ENCODE results near the gene FDXR.

The FDXR gene

DNA sequence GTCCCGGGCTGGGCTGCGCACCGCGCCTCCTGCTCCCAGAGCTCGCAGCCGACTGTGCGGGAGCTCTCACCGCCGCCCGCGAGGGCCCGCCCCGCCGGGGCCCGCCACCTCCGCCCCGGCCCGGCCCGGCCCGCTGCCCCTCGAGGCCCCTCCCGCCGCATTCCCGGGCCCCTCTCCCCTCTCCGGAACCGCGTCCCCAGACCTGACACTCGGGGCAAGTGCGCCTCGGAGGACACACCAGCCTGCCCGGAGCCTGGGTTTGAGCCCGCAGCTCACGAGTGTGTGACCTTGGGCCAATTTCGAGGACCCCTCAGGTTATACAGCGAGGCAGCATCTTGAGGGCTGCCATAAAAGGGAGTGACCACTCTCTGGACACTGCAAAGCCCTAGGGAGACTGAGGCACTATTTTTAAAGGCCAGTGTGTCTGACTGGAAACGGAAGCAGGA lies 11.1 kb downstream of the FDXR start:
- H3K9me3 Mint-ChIP-seq: no peaks in the 10 kb centered on the region
- peak overlapping the region; percentile 39 for H3K4me3 Mint-ChIP-seq
- no peak overlapping the region for H3K27ac Mint-ChIP-seq
- DNase-seq (ENCODE audit: low spot score in 2 of 2) (no peak), ATAC-seq (ENCODE audit: low read depth) (no peak)
- peaks cover 16% of the 10 kb centered on the region for H3K27me3 Mint-ChIP-seq
- peaks cover 2% of the 10 kb centered on the region for H3K36me3 Mint-ChIP-seq
- peaks cover 5% of the 10 kb centered on the region for H3K4me1 Mint-ChIP-seq

DNA sequence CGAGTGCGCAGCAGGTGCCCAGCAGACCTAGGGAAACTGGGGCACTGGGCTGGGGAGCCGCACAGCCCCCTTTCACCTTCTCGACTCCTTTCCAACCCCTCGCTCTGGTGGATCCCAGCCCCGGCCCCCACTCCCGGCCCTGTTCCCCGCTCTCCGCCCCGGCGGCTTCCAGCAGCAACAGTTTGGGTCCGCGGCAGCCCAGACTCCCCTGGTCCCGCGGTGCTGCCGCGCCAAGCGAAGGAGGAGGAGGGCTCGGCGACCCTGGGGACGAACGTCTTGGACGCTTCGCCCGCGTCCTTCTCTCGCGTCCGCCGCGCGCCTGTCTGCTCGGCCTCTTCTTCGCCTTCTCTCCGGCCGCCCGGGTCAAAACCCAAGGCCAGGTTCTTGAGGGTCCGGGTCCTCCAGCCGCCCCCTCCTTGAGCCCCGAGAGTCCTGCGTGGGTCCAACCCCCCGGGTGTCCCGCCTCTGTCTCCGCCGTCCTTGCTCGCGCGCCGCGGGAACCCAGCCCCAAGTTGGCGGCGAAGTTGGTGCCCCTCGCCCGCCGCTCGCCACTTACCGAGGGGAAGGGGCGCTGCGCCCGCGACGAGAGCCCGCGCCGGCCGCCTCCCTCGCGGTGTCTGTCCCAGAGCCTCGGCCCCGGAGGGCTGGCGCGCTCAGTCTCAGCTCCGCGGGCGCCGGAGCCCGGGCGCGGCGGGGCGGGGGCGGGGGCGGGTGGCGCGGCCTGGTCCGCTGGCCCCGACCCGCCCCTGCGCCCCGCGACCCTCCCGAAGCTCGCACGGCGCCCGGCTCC lies 11.7 kb downstream of the FDXR start:
- Mint-ChIP-seq H3K4me3 (peak overlapping the region; percentile 64), H3K27me3 (peaks cover 19% of the 10 kb centered on the region), H3K4me1 (peaks cover 5% of the 10 kb centered on the region), H3K9me3 (no peaks in the 10 kb centered on the region), H3K36me3 (peaks cover 2% of the 10 kb centered on the region), H3K27ac (no peak overlapping the region)
- DNase-seq (ENCODE audit: low spot score in 2 of 2) (peak; percentile 21 to 41), ATAC-seq (ENCODE audit: low read depth) (no peak)

DNA sequence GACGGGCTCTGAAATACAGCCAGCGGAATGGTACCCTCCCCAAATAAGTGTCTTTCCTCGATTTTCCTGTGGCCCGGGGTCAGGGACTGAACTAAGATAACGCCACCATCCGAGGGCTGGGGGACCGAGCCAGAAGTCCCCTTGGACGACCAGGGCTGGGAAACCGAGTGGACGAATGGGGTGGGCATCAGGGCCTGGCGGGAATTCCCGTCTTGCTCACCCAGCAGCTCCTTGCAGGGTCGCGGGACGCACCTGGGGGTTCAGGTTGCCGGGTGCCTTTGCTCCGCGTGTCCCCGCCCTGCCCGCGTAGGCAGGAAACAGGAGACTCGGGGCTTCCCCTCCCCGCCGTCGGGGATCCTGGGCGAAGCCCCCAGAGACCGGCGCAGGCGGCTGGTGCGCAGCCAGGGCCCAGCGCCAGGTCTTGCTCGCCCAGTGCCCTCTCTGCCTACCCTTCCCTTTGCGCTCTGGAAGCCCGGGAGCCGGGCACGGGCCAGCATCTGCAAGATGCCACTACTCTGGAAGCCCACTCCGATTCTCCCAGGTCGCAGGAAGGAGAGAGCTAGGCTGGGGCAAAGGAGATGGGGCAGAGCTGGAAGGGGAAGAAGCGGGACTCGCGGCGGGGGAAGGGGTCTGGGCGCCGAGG lies 12.4 kb downstream of the FDXR start:
- H3K27me3 Mint-ChIP-seq: peaks cover 23% of the 10 kb centered on the region
- H3K4me3 Mint-ChIP-seq: peak overlapping the region; percentile 70
- ATAC-seq (ENCODE audit: low read depth) (peak; percentile 44), DNase-seq (ENCODE audit: low spot score in 2 of 2) (peak; percentile 36 to 52)
- H3K36me3 Mint-ChIP-seq: peaks cover 2% of the 10 kb centered on the region
- H3K27ac Mint-ChIP-seq: no peak overlapping the region
- no peaks in the 10 kb centered on the region for H3K9me3 Mint-ChIP-seq
- H3K4me1 Mint-ChIP-seq: peaks cover 5% of the 10 kb centered on the region

DNA sequence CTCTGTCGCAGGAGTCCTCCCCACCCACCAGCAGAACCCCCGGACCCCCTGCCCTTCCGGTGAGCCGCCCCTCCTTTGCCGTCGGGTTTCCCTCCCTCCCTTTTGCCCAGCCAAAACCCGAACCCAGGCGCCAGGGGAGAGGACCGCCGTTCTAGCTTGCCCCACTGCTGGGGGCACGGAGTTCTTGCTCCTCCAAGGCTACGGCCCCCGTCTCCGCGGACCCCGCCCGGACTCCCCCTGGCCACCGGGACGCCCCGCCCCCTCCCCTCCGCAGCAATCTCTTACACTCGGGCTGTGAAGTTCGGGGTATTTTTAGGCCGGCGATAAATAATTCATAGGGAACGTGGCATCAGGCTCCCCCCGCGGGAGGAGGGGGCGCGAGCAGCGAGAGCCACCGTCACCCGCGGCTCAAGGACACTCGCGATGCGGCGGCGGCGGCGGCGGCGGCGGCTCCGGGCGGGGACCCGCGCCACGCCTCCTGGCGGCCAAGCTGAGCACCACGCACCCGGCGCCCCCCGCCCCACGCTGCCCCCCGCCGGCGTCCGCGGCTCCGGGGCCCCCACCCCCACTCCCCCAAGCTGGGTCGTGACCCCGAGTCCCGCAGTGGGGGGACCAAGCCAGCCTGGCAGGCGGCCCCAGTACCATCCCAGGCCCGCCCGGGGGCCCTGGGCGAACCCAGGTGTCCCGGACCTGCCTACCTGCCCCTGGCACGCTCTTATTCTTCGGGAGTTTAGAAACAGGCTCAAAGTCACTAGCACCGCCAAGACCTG lies 13.2 kb downstream of the FDXR start, which contains the start of gene GRIN2C:
Gene GRIN2C, minus strand, starts transcription at position 427 of the 770 bp plus-strand sequence. CDS start 4,793 bp downstream, outside the sequence.
- H3K27me3 Mint-ChIP-seq: peaks cover 28% of the 10 kb centered on the region
- H3K36me3 Mint-ChIP-seq: peaks cover 2% of the 10 kb centered on the region
- no peak within 1 kb of the TSS for H3K27ac Mint-ChIP-seq
- peaks cover 5% of the 10 kb centered on the region for H3K4me1 Mint-ChIP-seq
- DNase-seq (ENCODE audit: low spot score in 2 of 2) (peak; percentile 39 to 59), ATAC-seq (ENCODE audit: low read depth) (peak; percentile 44)
- peak within 1 kb of the TSS; percentile 70 for H3K4me3 Mint-ChIP-seq
- H3K9me3 Mint-ChIP-seq: no peaks in the 10 kb centered on the region

DNA sequence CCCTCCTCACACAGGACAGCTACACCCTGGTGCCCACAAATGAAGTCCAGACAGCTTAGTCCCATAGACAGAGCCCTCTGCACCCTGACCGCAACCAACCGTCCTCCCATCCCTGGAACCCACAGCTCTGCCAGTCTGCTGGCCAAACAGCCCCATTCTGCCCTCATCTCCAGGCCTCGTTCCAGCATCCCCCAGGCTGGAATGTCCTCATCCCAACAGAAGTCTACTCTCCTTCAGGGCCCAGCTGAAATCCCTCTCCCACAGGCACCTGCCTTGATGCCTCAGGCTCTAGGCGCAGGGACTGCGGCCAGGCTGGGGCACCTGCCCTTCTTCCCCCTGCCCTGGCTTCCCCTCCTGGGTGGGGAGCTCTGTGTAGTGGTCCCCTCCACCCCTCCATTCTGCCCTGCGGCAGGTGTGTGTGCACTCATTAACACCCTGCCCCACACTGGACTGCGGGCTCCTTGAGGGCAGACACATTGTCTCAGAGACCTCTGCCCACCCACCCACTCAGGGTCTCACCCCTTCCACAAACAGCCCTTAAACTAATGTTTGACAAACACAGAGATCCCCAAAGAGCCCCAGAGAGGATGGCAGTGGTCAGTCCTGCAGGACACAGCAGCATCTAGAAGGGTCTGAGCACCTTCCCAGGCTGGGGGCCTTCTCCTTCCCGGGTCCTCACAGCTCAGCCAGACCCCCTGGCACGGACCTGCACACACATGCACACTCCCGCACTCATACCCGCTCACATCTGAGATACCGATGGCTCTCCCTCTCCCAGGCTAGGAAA lies 13.9 kb downstream of the FDXR start:
- Mint-ChIP-seq H3K4me3 (peak overlapping the region; percentile 43), H3K36me3 (peaks cover 2% of the 10 kb centered on the region), H3K4me1 (peaks cover 5% of the 10 kb centered on the region), H3K27me3 (peaks cover 36% of the 10 kb centered on the region), H3K27ac (no peak overlapping the region), H3K9me3 (no peaks in the 10 kb centered on the region)
- no peak for ATAC-seq (ENCODE audit: low read depth)
- DNase-seq (ENCODE audit: low spot score in 2 of 2): no peak

DNA sequence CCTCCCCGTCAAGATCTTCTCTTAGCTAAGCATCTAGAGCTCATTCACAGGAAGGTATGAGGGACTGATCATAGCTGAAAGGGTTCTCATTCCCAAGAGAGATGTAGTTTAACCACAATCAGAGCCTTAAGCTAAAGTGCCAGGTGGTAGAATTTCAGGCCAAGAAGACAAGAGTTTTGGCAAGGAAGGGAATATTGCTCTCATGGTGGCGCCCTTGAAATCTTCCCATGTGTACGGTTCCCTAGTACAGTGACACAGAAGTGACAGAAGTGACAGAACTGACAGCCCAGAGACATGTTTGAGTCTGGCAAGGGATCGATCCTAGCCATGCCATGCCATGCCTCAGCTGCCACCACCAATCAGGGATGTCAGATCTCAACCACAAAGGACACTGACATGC lies 15.6 kb downstream of the FDXR start:
- H3K4me3 Mint-ChIP-seq: no peak overlapping the region
- peaks cover 39% of the 10 kb centered on the region for H3K27me3 Mint-ChIP-seq
- no peak for DNase-seq (ENCODE audit: low spot score in 2 of 2)
- ATAC-seq (ENCODE audit: low read depth): no peak
- H3K27ac Mint-ChIP-seq: no peak overlapping the region
- H3K9me3 Mint-ChIP-seq: no peaks in the 10 kb centered on the region
- no peaks in the 10 kb centered on the region for H3K36me3 Mint-ChIP-seq
- peaks cover 7% of the 10 kb centered on the region for H3K4me1 Mint-ChIP-seq

DNA sequence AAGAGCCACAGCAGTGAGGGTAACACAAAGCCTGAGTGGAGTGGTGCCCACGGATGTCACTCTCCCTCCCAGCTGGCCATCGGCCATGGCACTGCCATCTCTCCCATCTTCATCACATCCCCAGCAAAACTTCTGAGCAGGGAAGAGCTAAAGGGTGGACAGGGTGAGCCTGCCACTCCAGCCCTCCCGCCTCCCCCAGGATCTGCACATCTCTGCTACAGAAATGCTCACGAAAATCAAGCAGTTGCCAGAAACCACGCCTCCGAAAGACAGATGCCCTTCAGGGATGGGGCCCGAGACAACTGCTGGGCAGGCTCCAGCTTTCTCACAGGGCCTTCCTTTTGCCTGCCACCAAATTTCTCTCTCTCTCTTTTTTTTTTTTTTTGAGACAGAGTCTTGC lies 16.7 kb downstream of the FDXR start:
- Mint-ChIP-seq H3K27me3 (peaks cover 37% of the 10 kb centered on the region), H3K4me3 (no peak overlapping the region), H3K4me1 (peaks cover 5% of the 10 kb centered on the region), H3K9me3 (no peaks in the 10 kb centered on the region), H3K36me3 (no peaks in the 10 kb centered on the region), H3K27ac (no peak overlapping the region)
- no peak for DNase-seq (ENCODE audit: low spot score in 2 of 2)
- no peak for ATAC-seq (ENCODE audit: low read depth)

DNA sequence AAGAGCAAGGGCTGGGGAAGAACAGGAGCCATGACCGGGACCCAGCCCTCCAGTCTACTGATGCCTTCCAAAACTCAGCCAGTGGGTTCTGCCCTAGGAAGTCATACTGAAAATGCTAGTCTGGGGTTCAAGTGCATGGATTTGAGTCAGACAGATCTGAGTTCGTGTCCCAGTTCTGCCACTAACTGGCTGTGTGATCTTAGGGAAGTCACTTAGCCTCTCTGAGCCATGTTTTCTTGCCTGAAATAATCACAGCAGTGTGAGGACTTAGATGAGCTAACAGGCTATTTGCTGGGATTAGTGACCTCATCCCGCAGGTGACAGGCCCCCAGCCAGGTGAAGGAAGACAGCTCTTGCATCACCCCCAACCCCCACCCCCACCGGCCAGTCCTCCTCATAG lies 17.5 kb downstream of the FDXR start:
- Mint-ChIP-seq H3K36me3 (no peaks in the 10 kb centered on the region), H3K4me3 (no peak overlapping the region), H3K4me1 (peaks cover 5% of the 10 kb centered on the region), H3K9me3 (no peaks in the 10 kb centered on the region), H3K27ac (no peak overlapping the region), H3K27me3 (peaks cover 42% of the 10 kb centered on the region)
- ATAC-seq (ENCODE audit: low read depth) (no peak), DNase-seq (ENCODE audit: low spot score in 2 of 2) (no peak)

DNA sequence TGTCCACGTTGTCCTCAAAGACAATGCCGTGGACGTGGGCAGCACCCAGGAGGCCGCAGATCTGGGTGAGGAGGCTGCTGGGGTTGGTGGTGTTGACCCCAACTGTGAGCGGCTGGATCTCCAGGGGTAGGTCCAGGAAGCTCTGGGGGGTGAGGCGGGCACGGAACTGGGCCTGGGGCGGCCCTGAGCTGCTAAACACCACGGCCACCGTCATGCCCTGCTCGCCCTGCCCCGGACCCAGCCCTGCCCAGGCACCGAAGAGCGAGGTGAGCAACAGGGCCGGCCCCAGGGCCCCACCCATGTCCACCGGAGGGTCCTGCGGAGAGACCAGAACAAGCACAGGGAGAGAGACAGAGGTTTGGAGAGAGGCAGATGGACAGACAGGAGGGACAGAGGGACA lies 18.0 kb downstream of the FDXR start:
- H3K4me1 Mint-ChIP-seq: peaks cover 5% of the 10 kb centered on the region
- no peak overlapping the region for H3K4me3 Mint-ChIP-seq
- H3K9me3 Mint-ChIP-seq: no peaks in the 10 kb centered on the region
- DNase-seq (ENCODE audit: low spot score in 2 of 2) (no peak), ATAC-seq (ENCODE audit: low read depth) (no peak)
- H3K27me3 Mint-ChIP-seq: peaks cover 42% of the 10 kb centered on the region
- H3K27ac Mint-ChIP-seq: no peak overlapping the region
- H3K36me3 Mint-ChIP-seq: no peaks in the 10 kb centered on the region

DNA sequence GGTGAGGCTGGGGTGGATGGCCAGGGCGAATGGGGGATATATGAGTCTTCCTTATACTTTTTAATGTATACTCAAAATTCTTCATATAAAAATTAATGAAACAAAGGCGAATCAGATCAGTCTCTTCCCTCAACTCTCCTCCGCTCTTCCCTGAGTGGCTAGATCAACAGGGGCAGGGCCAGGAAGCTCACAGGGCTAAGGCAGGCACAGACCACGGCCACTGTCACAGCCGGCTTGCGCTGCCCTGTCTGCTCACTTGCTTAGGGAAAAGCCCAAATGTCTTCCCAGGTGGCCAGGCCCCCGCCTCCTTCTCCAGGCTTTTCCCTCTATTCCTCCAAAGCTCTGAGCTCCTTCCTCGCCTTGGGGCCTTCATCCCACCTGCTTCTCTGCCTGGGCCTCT lies 19.1 kb downstream of the FDXR start:
- DNase-seq (ENCODE audit: low spot score in 2 of 2) (no peak), ATAC-seq (ENCODE audit: low read depth) (no peak)
- Mint-ChIP-seq H3K27me3 (peaks cover 42% of the 10 kb centered on the region), H3K9me3 (no peaks in the 10 kb centered on the region), H3K4me3 (no peak overlapping the region), H3K4me1 (peaks cover 5% of the 10 kb centered on the region), H3K27ac (no peak overlapping the region), H3K36me3 (no peaks in the 10 kb centered on the region)

DNA sequence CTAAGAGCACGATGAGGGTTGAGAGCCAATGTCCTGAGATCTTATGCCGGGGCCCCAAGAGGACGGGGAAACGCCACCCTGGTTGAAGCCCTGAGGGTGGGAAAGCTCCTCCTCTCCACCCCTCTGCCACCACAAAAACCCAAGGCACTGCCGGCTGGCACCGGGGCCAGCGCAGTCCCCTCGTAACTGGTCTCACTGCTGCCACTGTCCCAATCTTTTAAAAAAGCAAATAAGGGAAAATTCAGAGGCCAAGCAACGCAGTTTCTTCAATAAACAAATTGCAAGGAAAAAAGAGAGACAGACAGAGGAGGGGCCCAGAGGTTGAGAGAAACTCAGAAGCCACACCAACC lies 19.8 kb downstream of the FDXR start:
- no peak for DNase-seq (ENCODE audit: low spot score in 2 of 2)
- Mint-ChIP-seq H3K9me3 (no peaks in the 10 kb centered on the region), H3K27ac (no peak overlapping the region), H3K27me3 (peaks cover 40% of the 10 kb centered on the region), H3K4me1 (peaks cover 5% of the 10 kb centered on the region), H3K36me3 (no peaks in the 10 kb centered on the region), H3K4me3 (no peak overlapping the region)
- no peak for ATAC-seq (ENCODE audit: low read depth)

DNA sequence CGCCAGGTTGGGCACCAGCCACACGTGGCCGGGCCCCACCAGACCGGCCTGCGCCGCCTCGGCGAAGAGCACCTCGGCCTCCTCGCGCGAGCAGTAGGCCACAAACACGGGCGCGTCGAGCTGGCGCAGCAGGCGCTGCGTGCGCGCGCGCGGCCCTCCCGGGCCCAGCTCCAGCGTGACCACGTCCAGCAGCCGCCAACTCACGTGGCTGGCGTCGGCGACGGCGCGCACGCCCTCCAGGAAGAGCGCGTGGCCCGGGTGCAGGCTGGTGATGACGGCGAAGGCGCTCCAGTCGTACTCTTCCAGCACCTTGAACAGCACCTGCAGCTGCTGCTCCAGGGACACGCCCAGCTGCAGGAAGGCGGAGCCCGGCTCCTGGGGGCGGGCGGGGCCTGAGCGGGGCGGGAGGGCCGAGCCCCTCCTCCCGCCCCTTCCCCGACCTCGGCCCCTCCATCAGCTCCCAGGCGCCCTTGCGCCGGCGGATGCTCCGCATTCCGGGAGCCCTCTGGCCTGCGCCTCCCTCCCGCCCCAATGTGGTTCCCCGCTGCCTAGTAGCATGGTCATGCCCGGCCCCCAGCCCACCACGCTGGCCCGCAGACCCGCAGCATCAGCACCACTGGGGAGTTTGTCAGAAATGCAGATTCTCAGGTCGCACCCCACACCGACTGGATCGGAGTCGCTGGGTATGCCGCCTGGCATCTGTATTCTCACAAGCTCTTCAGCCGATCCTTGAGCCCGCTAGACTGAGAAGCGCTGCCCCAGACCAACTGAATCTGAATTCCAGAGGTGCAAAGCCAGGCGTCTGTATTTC lies 20.4 kb downstream of the FDXR start:
- H3K27ac Mint-ChIP-seq: no peak overlapping the region
- ATAC-seq (ENCODE audit: low read depth) (peak; percentile 86), DNase-seq (ENCODE audit: low spot score in 2 of 2) (no peak)
- H3K36me3 Mint-ChIP-seq: no peaks in the 10 kb centered on the region
- H3K27me3 Mint-ChIP-seq: peaks cover 40% of the 10 kb centered on the region
- H3K9me3 Mint-ChIP-seq: no peaks in the 10 kb centered on the region
- H3K4me3 Mint-ChIP-seq: peak overlapping the region; percentile 54
- peaks cover 5% of the 10 kb centered on the region for H3K4me1 Mint-ChIP-seq

DNA sequence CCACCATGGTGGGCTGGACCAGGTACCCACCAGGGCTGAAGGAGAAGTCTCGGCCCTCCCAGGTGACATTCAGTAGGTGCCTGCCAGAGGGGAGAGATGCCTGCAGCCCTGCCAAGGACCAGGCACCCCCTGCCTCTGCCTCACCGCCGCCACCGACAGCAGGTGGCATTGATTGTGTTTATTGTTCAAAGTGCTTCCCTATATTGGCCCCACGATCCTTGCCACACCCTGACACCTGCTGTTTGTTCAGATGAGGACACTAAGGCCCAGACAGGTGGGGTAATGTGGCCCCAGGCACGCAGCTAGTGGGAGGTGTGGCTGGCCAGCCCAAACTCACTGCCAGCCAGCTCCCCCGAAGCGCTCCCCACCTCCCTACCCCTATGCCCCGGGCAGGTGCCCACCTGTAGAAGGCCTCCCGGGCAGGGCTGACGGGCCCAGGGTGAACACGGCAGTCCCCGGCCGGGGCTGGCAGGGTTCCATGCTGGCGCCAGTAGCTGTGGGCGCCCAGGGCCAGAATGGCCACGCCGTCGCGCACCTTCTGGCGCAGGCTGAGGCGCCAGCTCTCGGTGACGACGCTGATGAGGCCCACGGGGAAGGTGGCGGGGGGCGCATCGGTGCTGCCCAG lies 21.1 kb downstream of the FDXR start:
- no peaks in the 10 kb centered on the region for H3K9me3 Mint-ChIP-seq
- H3K27me3 Mint-ChIP-seq: peaks cover 38% of the 10 kb centered on the region
- no peak for DNase-seq (ENCODE audit: low spot score in 2 of 2)
- no peak overlapping the region for H3K27ac Mint-ChIP-seq
- H3K4me1 Mint-ChIP-seq: peaks cover 2% of the 10 kb centered on the region
- no peak overlapping the region for H3K4me3 Mint-ChIP-seq
- H3K36me3 Mint-ChIP-seq: no peaks in the 10 kb centered on the region
- no peak for ATAC-seq (ENCODE audit: low read depth)
